ENCODE data around the gene SKP1.
A peak's percentile ranks its signal among the peaks of the same experiment; 100 is the strongest.

SKP1 gene

DNA sequence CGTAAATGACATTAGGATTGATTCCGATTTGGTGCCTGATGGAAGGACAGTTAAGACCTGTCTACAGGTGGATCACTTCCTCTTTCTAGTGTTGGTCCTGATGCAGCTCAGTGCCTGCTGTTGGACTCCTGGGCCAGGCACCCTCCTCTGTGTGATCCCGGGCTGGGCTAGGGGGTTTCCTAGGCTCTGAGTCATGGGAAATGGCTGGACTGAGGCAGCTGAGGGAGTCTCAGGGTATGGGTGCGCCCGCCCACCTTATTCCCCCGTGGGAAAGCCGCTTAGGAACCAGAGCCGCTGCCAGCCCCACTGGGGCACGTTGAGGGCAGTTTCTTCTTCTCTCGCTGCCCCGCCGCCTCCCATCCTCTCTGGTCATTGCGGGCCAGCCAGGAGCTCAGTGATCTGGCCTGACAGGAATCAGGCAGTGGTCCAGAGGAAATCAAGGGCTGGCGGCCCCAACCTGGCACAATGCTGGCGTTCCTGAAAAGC lies 49.3 kb downstream of the SKP1 start:
- DNase-seq, result peak; percentile 56

DNA sequence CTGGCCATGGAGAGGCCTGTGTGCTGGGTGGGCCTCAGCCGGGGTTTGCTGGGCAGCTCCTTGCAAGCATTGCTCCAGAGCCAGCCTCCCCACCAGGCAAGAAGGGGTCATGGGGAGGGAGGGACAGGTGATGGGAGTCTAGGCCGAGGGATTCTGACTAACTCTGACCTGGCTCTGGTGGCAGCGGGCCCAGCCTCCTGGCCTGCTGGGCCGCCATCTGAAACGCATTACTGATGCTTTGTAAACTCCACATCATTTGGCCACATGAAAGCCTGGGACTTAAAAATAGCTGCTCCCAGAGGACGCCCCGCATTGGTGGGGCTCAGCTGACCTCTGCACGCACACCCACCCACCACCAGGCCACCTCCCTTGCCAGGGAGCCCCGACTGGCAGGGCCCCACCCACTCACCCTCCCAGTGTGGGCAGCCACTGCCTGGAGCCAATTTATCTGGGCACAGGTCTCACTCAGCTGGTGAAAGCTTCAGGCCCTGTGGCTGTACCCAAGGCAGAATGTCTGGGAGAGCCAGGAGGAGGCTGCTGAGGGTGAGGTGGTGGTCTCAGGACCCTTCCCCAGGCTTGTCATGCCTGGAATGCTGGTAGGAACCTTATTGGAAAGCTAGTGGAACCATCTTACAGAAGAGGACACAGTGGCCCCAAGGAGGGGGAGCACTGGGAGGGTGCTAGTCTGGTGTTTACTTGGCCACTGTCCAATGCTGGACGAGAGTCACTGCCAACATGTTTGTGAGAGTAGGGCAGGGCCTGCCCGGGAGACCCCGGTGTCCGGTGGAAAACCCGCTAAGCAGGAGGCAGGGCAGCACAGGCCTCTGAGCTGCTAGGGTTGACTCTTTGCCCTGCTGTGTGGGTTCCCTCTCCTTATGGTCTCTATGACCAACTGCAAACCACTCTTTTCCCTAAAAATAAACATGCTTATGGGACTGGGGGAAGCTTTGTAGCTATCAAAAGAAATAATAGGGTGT lies 51.4 kb downstream of the SKP1 start:
- no peak for DNase-seq

DNA sequence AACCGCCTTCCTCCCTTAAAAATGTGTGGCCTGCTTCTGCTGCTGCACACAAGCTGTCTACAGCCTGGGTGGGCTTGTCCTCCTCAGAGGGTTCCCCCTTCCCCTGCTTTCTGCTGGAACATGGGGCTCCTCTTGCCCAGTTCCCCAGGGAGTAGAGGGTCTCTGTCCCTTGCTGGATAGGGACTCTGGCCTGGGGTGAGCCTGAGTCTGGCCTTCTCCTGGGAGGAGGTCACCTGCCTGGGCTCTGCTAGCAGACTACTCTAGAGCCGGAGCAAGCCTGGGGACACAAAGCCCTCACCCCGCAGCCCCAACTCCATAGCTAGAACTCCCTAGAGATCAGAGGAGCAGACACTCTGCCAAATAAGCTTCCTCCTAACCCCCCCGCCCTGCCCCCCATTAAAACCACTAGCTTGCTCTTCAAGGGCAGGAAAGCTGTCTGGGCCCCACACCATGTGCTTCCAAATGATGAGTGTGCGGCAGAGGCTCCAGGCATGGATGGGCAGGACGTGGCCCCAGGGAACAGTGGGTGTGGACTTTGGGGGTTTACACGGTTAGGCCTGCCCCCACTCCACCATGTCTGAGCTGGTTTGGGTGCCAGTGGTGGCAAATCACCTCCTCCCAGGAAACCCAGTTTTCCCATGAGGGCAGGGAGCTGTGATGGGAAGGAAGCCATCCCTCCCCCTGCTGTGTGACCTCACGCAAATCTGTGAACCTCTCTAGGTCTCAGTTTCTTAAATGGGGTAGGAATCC lies 52.3 kb downstream of the SKP1 start:
- DNase-seq, result peak; percentile 61

DNA sequence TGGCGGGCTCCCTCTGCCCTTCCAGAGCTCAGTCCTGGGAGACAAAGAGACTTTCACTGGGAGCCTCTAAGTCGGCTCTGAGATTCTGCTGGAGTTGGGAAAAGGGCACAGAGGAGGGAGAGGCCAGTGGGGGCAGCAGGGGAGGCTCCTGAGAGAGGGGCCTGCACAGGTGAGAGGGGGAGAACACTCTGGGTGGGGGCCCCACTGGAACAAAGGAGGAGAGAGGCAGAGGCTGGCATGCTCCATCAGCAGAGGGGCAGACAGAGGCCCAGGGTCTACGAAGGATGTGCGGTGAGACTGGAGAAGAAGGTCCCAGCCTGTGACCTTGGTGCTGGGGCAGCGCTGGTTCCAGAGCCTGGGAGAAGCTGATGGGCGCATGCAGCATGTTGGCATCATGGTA lies 53.4 kb downstream of the SKP1 start:
- no peak for DNase-seq

- DNase-seq, result peak; percentile 74
Observed at GRCh38 chr5:134122530-134122929, 54.2 kb downstream of the SKP1 start.

DNA sequence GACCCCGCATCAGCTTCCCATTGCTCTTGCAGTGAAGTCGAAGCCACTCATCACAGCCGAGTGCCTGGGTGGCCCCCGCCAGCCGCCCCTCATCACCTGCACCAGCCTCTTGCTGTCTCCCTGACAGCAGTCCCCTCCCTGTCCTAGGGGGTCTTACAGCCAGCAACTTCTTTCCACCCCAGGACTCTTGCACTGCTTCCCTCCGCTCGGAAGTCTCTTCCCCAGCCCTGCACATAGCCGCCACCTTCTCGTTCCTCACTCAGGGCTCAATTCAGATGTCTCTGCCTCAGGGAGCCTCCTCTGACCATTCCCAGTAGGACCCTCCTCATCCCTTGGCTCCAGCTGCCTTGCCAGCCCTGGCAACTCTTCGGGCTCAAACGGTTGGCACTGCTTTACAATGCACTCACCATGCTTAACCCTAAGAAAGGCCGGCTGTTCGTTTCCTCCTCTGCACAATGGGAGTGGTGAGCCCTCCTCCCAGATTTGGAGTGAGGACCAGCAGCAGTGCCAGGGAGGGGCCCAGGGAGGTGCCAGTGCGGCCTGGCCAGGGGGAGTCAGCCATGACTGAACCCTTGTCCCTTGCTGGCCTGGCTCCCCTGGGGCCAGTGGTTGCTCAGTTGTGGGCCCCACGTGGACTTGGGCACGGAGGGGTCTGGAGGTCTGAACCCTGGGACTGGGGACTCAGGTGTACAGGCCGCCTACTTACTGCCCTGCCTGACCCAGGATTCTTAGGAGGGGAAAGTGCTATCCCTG lies 56.2 kb downstream of the SKP1 start:
- DNase-seq, result no peak

DNA sequence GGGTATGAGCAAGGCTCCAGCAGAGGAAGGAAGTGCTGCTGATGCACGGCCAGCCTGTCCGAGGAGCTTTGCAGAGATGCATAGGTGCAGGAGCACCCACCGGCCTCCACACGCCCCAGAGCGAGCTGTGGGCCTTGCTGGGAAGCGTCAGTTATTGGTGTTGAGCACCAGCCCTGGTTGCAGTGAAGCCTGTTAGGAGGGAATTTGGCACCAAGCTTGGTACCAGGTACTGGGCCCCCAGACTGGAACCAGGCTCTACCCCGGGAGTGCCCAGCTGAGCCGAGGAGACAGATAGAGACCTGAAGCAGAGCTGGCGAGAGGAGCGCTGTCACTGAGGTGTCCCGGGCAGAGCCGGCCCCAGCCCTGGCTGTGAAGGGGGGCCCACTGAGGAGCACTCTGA lies 57.0 kb downstream of the SKP1 start:
- no peak for DNase-seq

DNA sequence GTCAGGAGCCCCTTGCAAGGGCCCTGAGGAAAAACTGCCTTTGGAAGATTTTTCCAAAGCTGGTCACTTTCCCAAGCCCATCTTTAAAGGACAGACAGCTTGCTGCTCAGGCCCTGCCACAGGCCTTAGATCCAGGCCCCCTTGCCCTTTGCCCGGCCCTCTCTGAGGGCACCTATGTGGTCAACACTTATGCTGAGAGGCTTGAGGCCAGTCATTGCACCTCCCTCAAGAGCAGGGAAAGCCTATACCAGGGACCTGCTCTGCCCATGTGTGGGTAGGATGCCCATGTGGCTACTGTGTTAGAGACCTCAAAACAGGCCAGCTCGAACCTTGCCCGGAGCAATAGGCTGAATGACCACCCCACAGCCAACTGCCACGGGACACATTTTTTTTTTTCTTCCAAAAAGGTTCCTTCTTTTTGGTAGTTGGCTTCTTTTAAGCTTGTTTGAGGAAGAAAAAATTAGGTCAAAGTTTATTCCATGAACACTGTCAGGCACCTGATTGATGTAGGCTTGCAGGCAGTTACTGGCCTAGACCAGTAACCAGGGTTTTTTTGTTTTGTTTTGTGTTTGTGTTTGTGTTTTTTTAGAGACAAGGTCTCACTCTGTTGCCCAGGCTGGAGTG lies 58.4 kb downstream of the SKP1 start:
- no peak for DNase-seq

- DNase-seq, result no peak
Observed at GRCh38 chr5:134116789-134117761, 59.7 kb downstream of the SKP1 start.

- DNase-seq, result no peak
Observed at GRCh38 chr5:134116286-134116685, 60.5 kb downstream of the SKP1 start.

DNA sequence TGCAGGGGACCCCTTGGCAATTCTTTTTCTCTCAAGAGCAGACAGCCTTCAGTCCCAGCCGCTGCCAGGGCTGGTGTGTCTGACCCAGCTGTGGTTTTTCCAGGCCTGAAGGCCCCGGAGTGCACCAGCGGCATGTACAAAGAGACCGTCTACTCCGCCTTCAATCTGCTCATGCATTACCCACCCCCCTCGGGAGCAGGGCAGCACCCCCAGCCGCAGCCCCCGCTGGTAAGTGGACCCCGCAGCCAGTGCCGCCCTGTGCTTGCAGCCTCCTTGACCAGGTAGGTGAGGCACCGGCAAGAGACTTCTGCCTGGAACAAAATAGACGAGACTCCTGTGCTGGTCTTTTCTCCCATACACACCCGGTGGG lies 61.0 kb downstream of the SKP1 start:
- no peak for DNase-seq

DNA sequence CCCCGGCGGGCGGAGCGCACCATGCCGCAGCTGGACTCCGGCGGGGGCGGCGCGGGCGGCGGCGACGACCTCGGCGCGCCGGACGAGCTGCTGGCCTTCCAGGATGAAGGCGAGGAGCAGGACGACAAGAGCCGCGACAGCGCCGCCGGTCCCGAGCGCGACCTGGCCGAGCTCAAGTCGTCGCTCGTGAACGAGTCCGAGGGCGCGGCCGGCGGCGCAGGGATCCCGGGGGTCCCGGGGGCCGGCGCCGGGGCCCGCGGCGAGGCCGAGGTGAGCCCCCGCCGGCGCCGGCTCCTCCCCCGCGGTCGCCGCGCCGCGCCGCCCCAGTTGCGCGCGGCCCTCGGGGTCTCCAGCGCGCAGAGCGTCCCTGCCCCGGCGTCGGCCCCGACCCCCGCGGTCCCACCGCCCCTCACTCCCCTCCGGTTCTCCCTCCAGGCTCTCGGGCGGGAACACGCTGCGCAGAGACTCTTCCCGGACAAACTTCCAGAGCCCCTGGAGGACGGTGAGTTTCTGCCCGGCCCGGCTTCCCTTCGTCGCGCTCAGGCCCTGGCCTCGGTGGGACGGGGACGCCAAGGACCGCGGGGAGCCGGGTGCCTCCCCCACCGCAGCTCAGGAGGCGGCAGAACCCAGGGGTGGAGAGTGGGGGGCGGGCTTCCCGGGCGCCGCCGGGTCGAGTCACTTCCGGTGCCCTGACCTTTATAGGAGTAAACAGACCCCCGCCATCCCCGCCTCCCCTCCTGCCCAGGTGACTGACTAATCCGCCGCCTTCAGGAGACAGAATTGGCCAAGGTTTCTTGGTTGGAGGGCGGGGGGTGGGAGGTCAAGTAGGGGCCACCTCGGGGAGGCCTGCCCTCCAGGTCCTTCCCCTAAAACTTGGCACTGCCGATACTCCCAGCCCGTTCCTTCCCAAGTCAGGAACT lies 61.6 kb downstream of the SKP1 start:
- DNase-seq, result peak; percentile 83

- peak; percentile 84 for DNase-seq
Observed at GRCh38 chr5:134113902-134114875, 62.6 kb downstream of the SKP1 start, which contains the start of gene TCF7. TCF7 (plus strand) TSS chr5:134114681; CDS start chr5:134114907, 226 bp downstream.

GRCh38 chr5:134113363-134113889 lies 63.3 kb downstream of the SKP1 start:
- peak; percentile 16 for DNase-seq

- no peak for DNase-seq
Observed at GRCh38 chr5:134112726-134113362, 63.9 kb downstream of the SKP1 start.

DNA sequence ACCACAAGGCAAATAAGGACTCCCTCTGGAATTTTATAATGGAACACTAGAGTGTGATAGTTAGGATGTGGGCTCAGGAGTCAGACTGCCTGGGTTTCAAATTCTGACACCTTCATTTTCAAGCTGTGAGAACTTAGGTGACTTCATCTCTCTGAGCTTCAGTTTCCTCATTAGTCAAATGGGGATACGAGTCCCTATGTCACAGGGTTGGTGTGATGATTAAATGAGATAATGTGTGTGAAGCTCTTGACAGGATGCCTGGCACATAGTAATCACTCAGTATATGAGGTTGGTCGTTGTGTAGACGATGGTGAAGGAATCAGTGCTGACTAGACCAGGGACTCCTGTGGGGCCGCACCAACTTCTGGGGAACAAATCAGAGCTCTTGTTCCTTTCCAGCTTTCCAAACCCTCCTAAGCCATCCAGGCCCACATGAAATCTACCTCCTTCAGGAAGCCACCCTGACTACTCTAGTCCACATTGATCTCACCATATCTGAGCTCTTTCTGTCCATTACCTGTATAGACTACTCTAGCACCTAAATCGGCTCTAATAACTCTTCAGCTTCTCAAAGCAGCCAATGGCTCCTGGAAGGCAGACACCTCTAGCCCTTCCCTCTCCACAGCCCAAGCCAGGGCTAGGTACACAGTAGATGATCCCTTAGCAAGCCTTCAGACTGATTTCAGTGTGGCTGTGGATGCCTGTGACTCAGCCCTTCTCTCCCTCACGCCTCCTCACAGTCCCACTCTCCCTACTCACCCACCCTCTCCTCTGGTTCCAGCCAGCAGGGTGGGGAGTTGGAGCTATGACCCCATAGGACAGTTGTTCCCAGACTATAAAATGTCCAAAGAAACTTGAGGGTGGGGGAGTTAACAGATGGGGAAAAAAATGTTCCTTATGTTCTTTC lies 64.8 kb downstream of the SKP1 start:
- DNase-seq, result peak; percentile 69

DNA sequence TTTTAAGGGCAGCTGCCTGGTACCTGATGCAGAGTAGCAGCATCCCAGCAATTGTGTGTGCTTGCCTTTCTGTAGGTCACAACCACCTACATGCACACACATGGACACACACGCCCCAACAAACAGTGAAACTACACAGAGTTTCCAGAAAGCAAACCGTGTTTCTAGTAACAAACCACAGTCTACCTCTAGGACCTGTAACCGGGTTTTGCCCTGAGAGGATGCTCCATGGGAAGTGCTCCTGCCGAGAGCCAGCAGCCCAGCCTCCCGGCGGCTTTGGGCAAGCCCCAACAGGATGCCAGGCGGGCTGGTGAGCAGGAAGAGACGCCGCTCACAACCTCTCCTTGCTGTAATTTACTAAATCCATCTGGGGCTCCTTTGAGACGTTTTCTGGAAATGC lies 66.4 kb downstream of the SKP1 start:
- no peak for DNase-seq

Measured in CD4-positive, alpha-beta T cell treated with Interleukin-17A for 1 hour (primary cell).